BE2C (cell line): Measurements from ENCODE around the gene CCDC152.

Experiments used
- DNase-seq: peaks from one replicate; pipeline ENCODE4 v3.0.0-alpha.2; 2020
- H3K27me3 ChIP-seq: fragments of 250-450 bp; sonication (Bioruptor Pico); 2 replicates; pipeline ENCODE4 v1.5.1; 2020; ENCODE audit warnings: mild to moderate bottlenecking
- H3K36me3 ChIP-seq: fragments of 250-450 bp; sonication (Bioruptor Pico); 2 replicates; pipeline ENCODE4 v1.5.1; 2020; ENCODE audit warnings: mild to moderate bottlenecking
- H3K4me1 ChIP-seq: fragments of 250-450 bp; sonication (Bioruptor Pico); 2 replicates; pipeline ENCODE4 v1.5.1; 2020
- H3K4me3 ChIP-seq: 2 replicates; pipeline ENCODE4 v1.5.1; 2011; ENCODE audit warnings: low read depth, low read length
- H3K9me3 ChIP-seq: fragments of 250-450 bp; sonication (Bioruptor Pico); 2 replicates; pipeline ENCODE4 v1.5.1; 2020
- CTCF ChIP-seq: IDR thresholded peaks from 2 replicates; pipeline ENCODE4 v1.5.1; 2012; ENCODE audit warnings: mild to moderate bottlenecking, low read depth, low read length

CCDC152 gene

GRCh38 chr5:42800748-42801330 lies 44.2 kb downstream of the CCDC152 start:
- Histone ChIP-seq H3K4me1 (no peaks in the 10 kb centered on the region), H3K4me3 (no peak overlapping the region), H3K27me3 (peaks cover 4% of the 10 kb centered on the region), H3K9me3 (no peaks in the 10 kb centered on the region), H3K36me3 (no peaks in the 10 kb centered on the region)
- DNase-seq = no peak
- TF ChIP-seq CTCF = no peak

- TF ChIP-seq CTCF = no peak
- Histone ChIP-seq H3K9me3 (no peaks in the 10 kb centered on the region), H3K27me3 (peaks cover 4% of the 10 kb centered on the region), H3K4me1 (no peaks in the 10 kb centered on the region), H3K36me3 (no peaks in the 10 kb centered on the region), H3K4me3 (no peak overlapping the region)
- DNase-seq = no peak
Measured at GRCh38 chr5:42801516-42802166, 45.0 kb downstream of the CCDC152 start.

- Histone ChIP-seq H3K27me3 (peaks cover 4% of the 10 kb centered on the region; the same call in 1 of the 2 replicates), H3K4me3 (no peak overlapping the region), H3K4me1 (no peaks in the 10 kb centered on the region), H3K36me3 (no peaks in the 10 kb centered on the region), H3K9me3 (no peaks in the 10 kb centered on the region)
- TF ChIP-seq CTCF = no peak
- no peak for DNase-seq
Measured at GRCh38 chr5:42804717-42805339, 48.2 kb downstream of the CCDC152 start.

- TF ChIP-seq CTCF = no peak
- Histone ChIP-seq H3K4me3 (no peak overlapping the region), H3K9me3 (no peaks in the 10 kb centered on the region), H3K27me3 (peaks cover 4% of the 10 kb centered on the region; the same call in 1 of the 2 replicates), H3K36me3 (no peaks in the 10 kb centered on the region), H3K4me1 (no peaks in the 10 kb centered on the region)
- no peak for DNase-seq
Measured at GRCh38 chr5:42806004-42806700, 49.5 kb downstream of the CCDC152 start.

- TF ChIP-seq CTCF = no peak
- Histone ChIP-seq H3K4me1 (no peaks in the 10 kb centered on the region), H3K36me3 (no peaks in the 10 kb centered on the region)
Measured at GRCh38 chr5:42806701-42807262, 50.2 kb downstream of the CCDC152 start.

More at GRCh38 chr5:42806701-42807262, 50.2 kb downstream of the CCDC152 start:
- Histone ChIP-seq H3K4me3 (no peak overlapping the region), H3K9me3 (no peaks in the 10 kb centered on the region), H3K27me3 (peaks cover 4% of the 10 kb centered on the region; the same call in 1 of the 2 replicates)
- no peak for DNase-seq
